K562 (cell line): ENCODE results near the gene EEFSEC. TPM values are rescaled to one million over a fixed set of nuclear protein-coding genes. Genes with fewer than 3 reads are reported as not detected.

Experiments used
- PCBP2 ChIP-seq: fragments of 200-400 bp; formaldehyde crosslinking; IDR thresholded peaks from 2 replicates; pipeline ENCODE4 v1.6.1; 2018; ENCODE audit warnings: low read length, low read depth, mild to moderate bottlenecking, moderate library complexity; ENCODE audit not compliant: poor library complexity, severe bottlenecking
- RAD21 ChIP-seq, 2 experiments: fragments of 250-450 bp in 1 of 2; fragments of 450-650 bp in 1 of 2; sonication (Bioruptor Pico) in 1 of 2; formaldehyde crosslinking in 1 of 2; IDR thresholded peaks in 1 of 2; conservative IDR thresholded peaks in 1 of 2; 2 replicates each; pipeline versions ENCODE4 v1.4.0 to v1.8.0; 2020 to 2022; ENCODE audit warnings: mild to moderate bottlenecking in 2 of 2, moderate library complexity in 1 of 2
- SMAD3 ChIP-seq: fragments of 450-650 bp; formaldehyde crosslinking; conservative IDR thresholded peaks from 2 replicates; pipeline ENCODE4 v1.4.0; 2020; ENCODE audit warnings: mild to moderate bottlenecking
- SMAD4 ChIP-seq: fragments of 250-450 bp; sonication (Bioruptor Pico); conservative IDR thresholded peaks from 2 replicates; pipeline ENCODE4 v1.8.0; 2021; ENCODE audit warnings: inconsistent platforms, mild to moderate bottlenecking, moderate library complexity
- SMC3 ChIP-seq: conservative IDR thresholded peaks from 2 replicates; pipeline ENCODE4 v1.6.1; 2011; ENCODE audit warnings: low read depth, low read length, improper control_type of control experiment; ENCODE audit not compliant: insufficient read depth
- SOX6 ChIP-seq: fragments of 450-650 bp; IDR thresholded peaks from 2 replicates; pipeline ENCODE4 v1.6.1; 2014; ENCODE audit warnings: mild to moderate bottlenecking
- ZBTB9 ChIP-seq: fragments of 450-650 bp; formaldehyde crosslinking; IDR thresholded peaks from 2 replicates; pipeline ENCODE4 v1.4.0; 2020; ENCODE audit warnings: mild to moderate bottlenecking, moderate library complexity
- polyA plus RNA-seq, 8 experiments: library from polyadenylated mRNA; depleted of rRNA in 4 of 8; stranded (reverse) in 5 of 8; unstranded in 3 of 8; fragments of >200 nt; fragmentation: Nextera tagmentation in 2 of 8; fragmentation: Illumina TruSeq in 1 of 8; extraction: Ambion mirVana in 2 of 8; extraction: Trizol in 1 of 8; gene quantifications; 2 replicates each; pipeline versions ENCODE4 v1.2.1 to v1.2.3, GENCODE V29; 2011 to 2014; ENCODE audit warnings: inconsistent platforms in 1 of 8, missing spikeins in 1 of 8
- total RNA-seq, 7 experiments: library from RNA; depleted of rRNA in 6 of 7; stranded (reverse); fragments of >200 nt in 6 of 7; fragmentation: Illumina TruSeq in 2 of 7; extraction: Trizol in 2 of 7; gene quantifications; 2 replicates each; pipeline versions ENCODE4 v1.2.1 to v1.2.3, GENCODE V29; 2011 to 2021; ENCODE audit warnings: low replicate concordance in 1 of 7
- TF ChIP-seq, protein P1 (sequence below), 2 experiments: IDR thresholded peaks; 2 replicates each; pipeline ENCODE4 v1.6.1; 2011; ENCODE audit warnings: borderline replicate concordance in 1 of 2, control low read depth in 1 of 2, low read depth in 1 of 2, low read length in 1 of 2, mild to moderate bottlenecking in 1 of 2, mixed read lengths in 1 of 2, moderate library complexity in 1 of 2; ENCODE audit not compliant: insufficient read depth in 1 of 2, insufficient read length in 1 of 2, poor library complexity in 1 of 2, severe bottlenecking in 1 of 2; ENCODE audit errors: extremely low read depth in 1 of 2
- TF ChIP-seq, protein P2 (sequence below): fragments of 450-650 bp; IDR thresholded peaks from 2 replicates; pipeline ENCODE4 v1.6.1; 2017; ENCODE audit warnings: antibody characterized with exemption, mild to moderate bottlenecking

Gene EEFSEC
- total and polyA plus RNA-seq, 9 of the 15 experiments (the other 6 are each of a cell fraction or from before 2014, with no cell fraction given): 0.35 to 11.8 (median 7.7) TPM

DNA sequence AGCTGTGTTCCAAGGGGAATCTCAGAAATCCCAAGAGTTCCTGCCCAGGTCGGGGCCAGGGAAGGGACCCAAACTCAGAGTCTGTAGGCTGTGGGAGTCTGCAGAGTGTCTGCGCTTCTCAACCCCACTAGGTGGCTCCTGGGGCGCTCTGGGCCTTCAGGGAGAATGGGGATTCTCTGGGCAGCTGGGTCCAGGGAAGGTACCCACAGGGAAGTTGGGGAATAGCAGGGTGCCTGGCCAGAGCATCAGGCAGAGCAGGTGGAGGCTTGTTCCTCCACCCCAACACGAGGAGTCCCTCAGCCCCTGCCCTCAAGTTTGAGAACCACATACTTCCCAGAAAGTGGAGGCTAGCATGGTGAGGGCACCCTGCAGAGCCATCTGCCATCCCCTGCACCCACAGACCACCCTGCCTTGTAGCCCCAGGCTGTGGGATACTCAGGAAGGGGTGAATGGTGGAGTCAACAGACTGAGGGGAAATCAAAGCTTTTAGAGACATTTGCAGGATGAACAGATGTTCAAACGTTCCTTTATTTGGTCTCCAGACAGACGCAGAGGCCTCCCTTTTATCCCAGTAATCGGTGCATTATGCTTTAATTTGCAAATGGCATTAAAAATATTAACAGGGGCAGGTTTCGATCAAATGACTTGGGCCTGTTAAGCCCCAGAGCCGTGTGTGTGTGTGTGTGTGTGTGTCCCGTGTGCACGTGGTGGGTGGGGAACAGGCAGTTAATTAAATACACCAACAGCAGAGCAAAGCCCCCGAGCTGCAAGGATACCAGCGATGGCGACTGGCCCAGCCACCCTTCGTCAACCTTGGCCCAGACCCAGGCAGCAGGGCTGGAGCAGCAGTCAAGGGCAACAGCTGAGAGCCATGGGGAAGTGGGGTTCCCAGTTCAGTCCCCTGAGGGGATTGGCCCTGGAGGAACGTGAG, 255.7 kb downstream of the EEFSEC start (continued):
- TF ChIP-seq ZBTB9 (CRISPR knock-in tag): no peak
- TF ChIP-seq SMAD4 (CRISPR knock-in tag): peak; percentile 14; the same call in 1 of the 2 replicates
- peak; percentile 46 to 54 for TF ChIP-seq RAD21 (CRISPR knock-in tag; conservative IDR thresholded peaks at IDR 0.05 in 1 of 2, IDR thresholded peaks at IDR 0.05 in 1 of 2)
- 0 out of 2 replicates have a peak, but pooled peaks have one; percentile 23 for TF ChIP-seq SMC3
- TF ChIP-seq, protein P1, sequence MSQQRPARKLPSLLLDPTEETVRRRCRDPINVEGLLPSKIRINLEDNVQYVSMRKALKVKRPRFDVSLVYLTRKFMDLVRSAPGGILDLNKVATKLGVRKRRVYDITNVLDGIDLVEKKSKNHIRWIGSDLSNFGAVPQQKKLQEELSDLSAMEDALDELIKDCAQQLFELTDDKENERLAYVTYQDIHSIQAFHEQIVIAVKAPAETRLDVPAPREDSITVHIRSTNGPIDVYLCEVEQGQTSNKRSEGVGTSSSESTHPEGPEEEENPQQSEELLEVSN (IDR thresholded peaks at IDR 0.05; ENCODE audit: borderline replicate concordance in 1 of 2, extremely low read depth in 1 of 2, insufficient read depth in 1 of 2, insufficient read length in 1 of 2, low read depth in 1 of 2, low read length in 1 of 2, poor library complexity in 1 of 2, severe bottlenecking in 1 of 2): peak in 1 of 2 experiments; percentile 8
- no peak for TF ChIP-seq SOX6
- TF ChIP-seq PCBP2: no peak
- 0 out of 2 replicates have a peak, but pooled peaks have one; percentile 13 for TF ChIP-seq SMAD3
- TF ChIP-seq, protein P2, sequence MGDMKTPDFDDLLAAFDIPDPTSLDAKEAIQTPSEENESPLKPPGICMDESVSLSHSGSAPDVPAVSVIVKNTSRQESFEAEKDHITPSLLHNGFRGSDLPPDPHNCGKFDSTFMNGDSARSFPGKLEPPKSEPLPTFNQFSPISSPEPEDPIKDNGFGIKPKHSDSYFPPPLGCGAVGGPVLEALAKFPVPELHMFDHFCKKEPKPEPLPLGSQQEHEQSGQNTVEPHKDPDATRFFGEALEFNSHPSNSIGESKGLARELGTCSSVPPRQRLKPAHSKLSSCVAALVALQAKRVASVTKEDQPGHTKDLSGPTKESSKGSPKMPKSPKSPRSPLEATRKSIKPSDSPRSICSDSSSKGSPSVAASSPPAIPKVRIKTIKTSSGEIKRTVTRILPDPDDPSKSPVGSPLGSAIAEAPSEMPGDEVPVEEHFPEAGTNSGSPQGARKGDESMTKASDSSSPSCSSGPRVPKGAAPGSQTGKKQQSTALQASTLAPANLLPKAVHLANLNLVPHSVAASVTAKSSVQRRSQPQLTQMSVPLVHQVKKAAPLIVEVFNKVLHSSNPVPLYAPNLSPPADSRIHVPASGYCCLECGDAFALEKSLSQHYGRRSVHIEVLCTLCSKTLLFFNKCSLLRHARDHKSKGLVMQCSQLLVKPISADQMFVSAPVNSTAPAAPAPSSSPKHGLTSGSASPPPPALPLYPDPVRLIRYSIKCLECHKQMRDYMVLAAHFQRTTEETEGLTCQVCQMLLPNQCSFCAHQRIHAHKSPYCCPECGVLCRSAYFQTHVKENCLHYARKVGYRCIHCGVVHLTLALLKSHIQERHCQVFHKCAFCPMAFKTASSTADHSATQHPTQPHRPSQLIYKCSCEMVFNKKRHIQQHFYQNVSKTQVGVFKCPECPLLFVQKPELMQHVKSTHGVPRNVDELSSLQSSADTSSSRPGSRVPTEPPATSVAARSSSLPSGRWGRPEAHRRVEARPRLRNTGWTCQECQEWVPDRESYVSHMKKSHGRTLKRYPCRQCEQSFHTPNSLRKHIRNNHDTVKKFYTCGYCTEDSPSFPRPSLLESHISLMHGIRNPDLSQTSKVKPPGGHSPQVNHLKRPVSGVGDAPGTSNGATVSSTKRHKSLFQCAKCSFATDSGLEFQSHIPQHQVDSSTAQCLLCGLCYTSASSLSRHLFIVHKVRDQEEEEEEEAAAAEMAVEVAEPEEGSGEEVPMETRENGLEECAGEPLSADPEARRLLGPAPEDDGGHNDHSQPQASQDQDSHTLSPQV: peak; percentile 25
